OCI-LY3 (cell line): ENCODE measurements around the gene CCDC106.

Source experiments
- CTCF ChIP-seq: fragments of 200-600, 300-600 bp; sonication (generic); IDR thresholded peaks from 2 replicates; pipeline ENCODE4 v1.5.1; 2014; ENCODE audit warnings: antibody characterized with exemption, low read length, low read depth
- EZH2phosphoT487 ChIP-seq: fragments of 200-600 bp; shearing (Covaris generic); IDR thresholded peaks from 2 replicates; pipeline ENCODE4 v1.6.1; 2018; ENCODE audit warnings: antibody characterized with exemption, mixed run types, low read depth

GRCh38 chr19:55626350-55626749 is 21.7 kb upstream of the CCDC106 start:
- no peak for TF ChIP-seq CTCF
- no peak for TF ChIP-seq EZH2phosphoT487
